Astrocyte (in vitro differentiated cells and primary cell): ENCODE measurements around the gene TAF15. TPM values are rescaled to one million over a fixed set of nuclear protein-coding genes. Genes with fewer than 3 reads are reported as not detected.

ENCODE experiments used
- DNase-seq: peaks from one replicate; pipeline ENCODE4 v3.0.0-alpha.2; 2010; ENCODE audit warnings: low read depth
- FAIRE-seq: peaks from 2 replicates; lab custom pipeline; 2011; peaks lifted over from hg19 to GRCh38; lab: Jason Lieb, UNC
- H2AFZ ChIP-seq: 2 replicates; pipeline ENCODE4 v1.6.0; 2012; ENCODE audit warnings: low read depth, low read length, inconsistent platforms
- H3K27ac ChIP-seq: 2 replicates; pipeline ENCODE4 v1.5.1; 2011; ENCODE audit warnings: low read depth, low read length, inconsistent platforms
- H3K27me3 ChIP-seq: 2 replicates; pipeline ENCODE4 v1.6.0; 2011; ENCODE audit warnings: low read length, inconsistent platforms; ENCODE audit not compliant: insufficient read depth
- H3K36me3 ChIP-seq: 2 replicates; pipeline ENCODE4 v1.5.1; 2011; ENCODE audit warnings: low read length, inconsistent platforms; ENCODE audit not compliant: insufficient read depth
- H3K4me1 ChIP-seq: 2 replicates; pipeline ENCODE4 v1.5.1; 2011; ENCODE audit warnings: low read length, inconsistent platforms; ENCODE audit not compliant: insufficient read depth
- H3K4me2 ChIP-seq: 2 replicates; pipeline ENCODE4 v1.6.0; 2012; ENCODE audit warnings: low read length, inconsistent platforms
- H3K4me3 ChIP-seq: 2 replicates; pipeline ENCODE4 v1.5.1; 2011; ENCODE audit warnings: low read depth, mild to moderate bottlenecking, low read length, inconsistent platforms; ENCODE audit not compliant: insufficient read depth
- H3K79me2 ChIP-seq: 2 replicates; pipeline ENCODE4 v1.6.0; 2012; ENCODE audit warnings: mild to moderate bottlenecking, low read length, inconsistent platforms; ENCODE audit not compliant: insufficient read depth
- H3K9ac ChIP-seq: 2 replicates; pipeline ENCODE4 v1.6.0; 2012; ENCODE audit warnings: mild to moderate bottlenecking, low read length, inconsistent platforms
- H3K9me3 ChIP-seq: 2 replicates; pipeline ENCODE4 v1.5.1; 2012; ENCODE audit warnings: low read depth, mild to moderate bottlenecking, low read length, inconsistent platforms; ENCODE audit not compliant: insufficient read depth
- H4K20me1 ChIP-seq: 2 replicates; pipeline ENCODE4 v1.6.0; 2012; ENCODE audit warnings: low read length, inconsistent platforms; ENCODE audit not compliant: insufficient read depth
- H3K27ac Mint-ChIP-seq: one replicate; pipeline ENCODE4 v1.8.0; 2021; ENCODE audit warnings: mild to moderate bottlenecking, mixed read lengths; ENCODE audit not compliant: unreplicated experiment
- H3K27me3 Mint-ChIP-seq: one replicate; pipeline ENCODE4 v1.8.0; 2021; ENCODE audit warnings: low read depth, mixed read lengths; ENCODE audit not compliant: unreplicated experiment
- H3K36me3 Mint-ChIP-seq: one replicate; pipeline ENCODE4 v1.8.0; 2021; ENCODE audit warnings: low read depth, mixed read lengths; ENCODE audit not compliant: unreplicated experiment
- H3K4me1 Mint-ChIP-seq: one replicate; pipeline ENCODE4 v1.8.0; 2021; ENCODE audit warnings: low read depth, mixed read lengths; ENCODE audit not compliant: unreplicated experiment
- H3K4me3 Mint-ChIP-seq: one replicate; pipeline ENCODE4 v1.8.0; 2021; ENCODE audit warnings: mild to moderate bottlenecking, moderate library complexity, mixed read lengths; ENCODE audit not compliant: unreplicated experiment
- H3K9me3 Mint-ChIP-seq: one replicate; pipeline ENCODE4 v1.8.0; 2021; ENCODE audit warnings: mild to moderate bottlenecking, mixed read lengths; ENCODE audit not compliant: unreplicated experiment
- CTCF ChIP-seq: IDR thresholded peaks from 2 replicates; pipeline ENCODE4 v1.5.1; 2011; ENCODE audit warnings: low read depth, mild to moderate bottlenecking, inconsistent platforms, low read length, moderate library complexity; ENCODE audit not compliant: insufficient read depth
- EZH2 ChIP-seq: IDR thresholded peaks from 2 replicates; pipeline ENCODE4 v1.6.1; 2012; ENCODE audit warnings: mild to moderate bottlenecking, low read length, inconsistent platforms; ENCODE audit not compliant: insufficient read depth
- total RNA-seq: library from RNA; stranded (reverse); gene quantifications from 2 replicates; pipeline ENCODE4 v1.2.1, GENCODE V29; 2021

Gene TAF15
- total RNA-seq, 1 donor from 2014 or later = 156 TPM

GRCh38 chr17:35791681-35792350 lies 17.5 kb upstream of the TAF15 start:
- DNase-seq (no peak), FAIRE-seq (no peak)
- no peak overlapping the region for H3K4me3 ChIP-seq
- no peaks in the 10 kb centered on the region for H3K9me3 ChIP-seq
- H3K27me3 ChIP-seq = peaks cover 24% of the 10 kb centered on the region
- no peak overlapping the region for H3K4me3 Mint-ChIP-seq
- H3K9ac ChIP-seq = no peak overlapping the region
- H3K4me1 ChIP-seq = peaks cover 29% of the 10 kb centered on the region
- H3K36me3 ChIP-seq = no peaks in the 10 kb centered on the region
- peaks cover 23% of the 10 kb centered on the region for H3K4me1 Mint-ChIP-seq
- H3K27me3 Mint-ChIP-seq = peaks cover 43% of the 10 kb centered on the region
- H4K20me1 ChIP-seq = no peaks in the 10 kb centered on the region
- no peaks in the 10 kb centered on the region for H3K79me2 ChIP-seq
- no peak overlapping the region for H3K27ac ChIP-seq
- H3K9me3 Mint-ChIP-seq = no peaks in the 10 kb centered on the region
- H3K27ac Mint-ChIP-seq = no peak overlapping the region
- H3K4me2 ChIP-seq = no peak overlapping the region
- H3K36me3 Mint-ChIP-seq = no peaks in the 10 kb centered on the region
- H2AFZ ChIP-seq = no peak overlapping the region
- TF ChIP-seq EZH2 = no peak
- no peak for TF ChIP-seq CTCF

- Histone ChIP-seq H3K4me3 (no peak overlapping the region), H3K36me3 (no peaks in the 10 kb centered on the region), H2AFZ (no peak overlapping the region), H3K79me2 (no peaks in the 10 kb centered on the region), H3K4me1 (peaks cover 18% of the 10 kb centered on the region), H3K9ac (no peak overlapping the region), H4K20me1 (no peaks in the 10 kb centered on the region), H3K9me3 (no peaks in the 10 kb centered on the region), H3K27me3 (peaks cover 31% of the 10 kb centered on the region), H3K27ac (no peak overlapping the region), H3K4me2 (no peak overlapping the region)
- H3K27me3 Mint-ChIP-seq = peaks cover 57% of the 10 kb centered on the region
- H3K4me1 Mint-ChIP-seq = peaks cover 14% of the 10 kb centered on the region
- H3K27ac Mint-ChIP-seq = no peak overlapping the region
- no peak for FAIRE-seq
- DNase-seq = no peak
- H3K4me3 Mint-ChIP-seq = no peak overlapping the region
- no peaks in the 10 kb centered on the region for H3K36me3 Mint-ChIP-seq
- TF ChIP-seq CTCF (no peak), EZH2 (no peak)
- H3K9me3 Mint-ChIP-seq = no peaks in the 10 kb centered on the region
Observed at GRCh38 chr17:35793257-35793656, 16.0 kb upstream of the TAF15 start.
